Keratinocyte (primary cell): ENCODE results near the gene MOB3B. TPM values are rescaled to one million over a fixed set of nuclear protein-coding genes. Genes with fewer than 3 reads are reported as not detected.
A peak's percentile ranks its signal among the peaks of the same experiment; 100 is the strongest.

Experiments used
- DNase-seq: peaks from one replicate; pipeline ENCODE4 v3.0.0-alpha.2; 2011; ENCODE audit warnings: low read depth, missing footprints, low spot score
- FAIRE-seq: peaks from 2 replicates; lab custom pipeline; 2011; peaks lifted over from hg19 to GRCh38; lab: Jason Lieb, UNC
- H2AFZ ChIP-seq: 2 replicates; pipeline ENCODE4 v1.6.0; 2012; ENCODE audit warnings: low read length, control low read depth, inconsistent platforms; ENCODE audit not compliant: control insufficient read depth
- H3K27ac ChIP-seq: 2 replicates; pipeline ENCODE4 v1.5.1; 2011; ENCODE audit warnings: low read length; ENCODE audit not compliant: control insufficient read depth, insufficient read depth
- H3K27me3 ChIP-seq: 3 replicates; pipeline ENCODE4 v1.6.0; 2011; ENCODE audit warnings: low read length; ENCODE audit not compliant: control insufficient read depth, insufficient read depth; ENCODE audit errors: extremely low read depth
- H3K36me3 ChIP-seq, 2 experiments: 2 replicates in 1 of 2; 3 replicates in 1 of 2; pipeline ENCODE4 v1.5.1; 2011; ENCODE audit warnings: low read length in 2 of 2, mild to moderate bottlenecking in 1 of 2; ENCODE audit not compliant: control insufficient read depth in 2 of 2, insufficient read depth in 2 of 2; ENCODE audit errors: extremely low read depth in 1 of 2
- H3K4me1 ChIP-seq: 3 replicates; pipeline ENCODE4 v1.5.1; 2011; ENCODE audit warnings: low read length; ENCODE audit not compliant: control insufficient read depth, insufficient read depth; ENCODE audit errors: extremely low read depth
- H3K4me2 ChIP-seq: 3 replicates; pipeline ENCODE4 v1.6.0; 2011; ENCODE audit warnings: low read depth, low read length; ENCODE audit not compliant: control insufficient read depth, insufficient read depth; ENCODE audit errors: extremely low read depth
- H3K4me3 ChIP-seq, 3 experiments: fragments of 200-600 bp in 1 of 3; sonication (generic) in 1 of 3; 2 replicates in 2 of 3; 3 replicates in 1 of 3; pipeline ENCODE4 v1.5.1; 2011 to 2016; ENCODE audit warnings: low read length in 3 of 3, mild to moderate bottlenecking in 3 of 3, control low read depth in 2 of 3, inconsistent platforms in 1 of 3, low read depth in 1 of 3, mixed read lengths in 1 of 3, mixed run types in 1 of 3, moderate library complexity in 1 of 3; ENCODE audit not compliant: control insufficient read depth in 2 of 3, insufficient read depth in 2 of 3; ENCODE audit errors: extremely low read depth in 1 of 3
- H3K79me2 ChIP-seq: 2 replicates; pipeline ENCODE4 v1.6.0; 2012; ENCODE audit warnings: low read length; ENCODE audit not compliant: control insufficient read depth, insufficient read depth
- H3K9ac ChIP-seq: 3 replicates; pipeline ENCODE4 v1.6.0; 2011; ENCODE audit warnings: low read length; ENCODE audit not compliant: control insufficient read depth, insufficient read depth; ENCODE audit errors: extremely low read depth
- H3K9me1 ChIP-seq: 3 replicates; pipeline ENCODE4 v1.6.0; 2011; ENCODE audit warnings: low read length; ENCODE audit not compliant: control insufficient read depth, insufficient read depth; ENCODE audit errors: extremely low read depth
- H3K9me3 ChIP-seq: 2 replicates; pipeline ENCODE4 v1.5.1; 2012; ENCODE audit warnings: low read depth, low read length; ENCODE audit not compliant: control insufficient read depth
- H4K20me1 ChIP-seq: 3 replicates; pipeline ENCODE4 v1.6.0; 2011; ENCODE audit warnings: low read length; ENCODE audit not compliant: control insufficient read depth, insufficient read depth; ENCODE audit errors: extremely low read depth
- CTCF ChIP-seq, 3 experiments: IDR thresholded peaks in 1 of 3; conservative IDR thresholded peaks in 1 of 3; optimal IDR thresholded peaks in 1 of 3; 2 replicates in 2 of 3; 3 replicates in 1 of 3; pipeline versions ENCODE3 to v1.5.1; 2011; ENCODE audit warnings: low read length in 3 of 3, mild to moderate bottlenecking in 3 of 3, moderate library complexity in 2 of 3, control low read depth in 1 of 3, inconsistent platforms in 1 of 3; ENCODE audit not compliant: insufficient read depth in 2 of 3; ENCODE audit errors: extremely low read depth in 1 of 3
- EZH2 ChIP-seq: IDR thresholded peaks from one replicate; pipeline ENCODE4 v1.6.1; 2012; ENCODE audit warnings: inconsistent platforms, mild to moderate bottlenecking, low read length, moderate library complexity
- dilution Hi-C: fragments of 300-500 bp; cut with MboI; formaldehyde crosslinking; loops from one replicate; pipeline ENCODE4 v1.7.0; 2020; ENCODE audit warnings: low sequenced_read_pairs; ENCODE audit not compliant: extremely low pct_ligation_motif_present
- polyA plus RNA-seq, 5 experiments: library from polyadenylated mRNA; depleted of rRNA in 3 of 5; stranded (reverse) in 3 of 5; stranded (forward) in 1 of 5; unstranded in 1 of 5; fragments of >200 nt; gene quantifications; 1 replicate in 1 of 5; 2 replicates in 3 of 5; 3 replicates in 1 of 5; pipeline versions ENCODE4 v1.2.1 to v1.2.3, GENCODE V29; 2011 to 2012; ENCODE audit warnings: missing spikeins in 2 of 5, low read depth in 1 of 5, low replicate concordance in 1 of 5

MOB3B gene
- polyA plus RNA-seq, 1 donor (not counting 4 experiments of a cell fraction or from before 2014, with no cell fraction given): 35.3 TPM

GRCh38 chr9:27282269-27282668 lies 247.3 kb downstream of the MOB3B start:
- H3K4me3 ChIP-seq: no peak overlapping the region
- no peak overlapping the region for H3K27ac ChIP-seq
- H3K9me1 ChIP-seq: no peaks in the 10 kb centered on the region
- no peak overlapping the region for H3K4me2 ChIP-seq
- H2AFZ ChIP-seq: no peak overlapping the region
- no peaks in the 10 kb centered on the region for H3K79me2 ChIP-seq
- TF ChIP-seq EZH2 (no peak), CTCF (optimal IDR thresholded peaks at IDR 0.05 in 1 of 3, IDR thresholded peaks at IDR 0.05 in 1 of 3, conservative IDR thresholded peaks at IDR 0.05 in 1 of 3; ENCODE audit: extremely low read depth in 1 of 3, insufficient read depth in 2 of 3, low read length in 3 of 3) (no peak)
- DNase-seq (no peak), FAIRE-seq (no peak)
- H3K27me3 ChIP-seq: no peaks in the 10 kb centered on the region
- no peaks in the 10 kb centered on the region for H3K36me3 ChIP-seq
- H4K20me1 ChIP-seq: no peaks in the 10 kb centered on the region
- H3K4me1 ChIP-seq: no peaks in the 10 kb centered on the region
- H3K9ac ChIP-seq: no peak overlapping the region
- no peaks in the 10 kb centered on the region for H3K9me3 ChIP-seq
- dilution Hi-C loops: no loop called here

GRCh38 chr9:27280860-27281259 lies 248.8 kb downstream of the MOB3B start:
- no peak overlapping the region for H3K9ac ChIP-seq
- H3K4me3 ChIP-seq: no peak overlapping the region
- dilution Hi-C loops: no loop called here
- TF ChIP-seq CTCF (optimal IDR thresholded peaks at IDR 0.05 in 1 of 3, IDR thresholded peaks at IDR 0.05 in 1 of 3, conservative IDR thresholded peaks at IDR 0.05 in 1 of 3; ENCODE audit: extremely low read depth in 1 of 3, insufficient read depth in 2 of 3, low read length in 3 of 3) (no peak), EZH2 (no peak)
- no peak overlapping the region for H3K27ac ChIP-seq
- H3K79me2 ChIP-seq: no peaks in the 10 kb centered on the region
- H3K36me3 ChIP-seq: no peaks in the 10 kb centered on the region
- FAIRE-seq: no peak
- H2AFZ ChIP-seq: no peak overlapping the region
- no peaks in the 10 kb centered on the region for H4K20me1 ChIP-seq
- DNase-seq: no peak
- no peaks in the 10 kb centered on the region for H3K9me1 ChIP-seq
- H3K9me3 ChIP-seq: no peaks in the 10 kb centered on the region
- H3K4me1 ChIP-seq: no peaks in the 10 kb centered on the region
- no peaks in the 10 kb centered on the region for H3K27me3 ChIP-seq
- peak overlapping the region; percentile 23 for H3K4me2 ChIP-seq
